Fibroblast of gingiva (primary cell): ENCODE results near the gene UMODL1.
"Not testable (repeated sequence)": the region's sequence is repeated elsewhere in the genome, so short reads cannot be mapped to it uniquely, and the experiment has no call there.

Source experiments
- DNase-seq: peaks from one replicate; pipeline ENCODE4 v3.0.0-alpha.2; 2011; ENCODE audit warnings: low read depth

The UMODL1 gene

DNA sequence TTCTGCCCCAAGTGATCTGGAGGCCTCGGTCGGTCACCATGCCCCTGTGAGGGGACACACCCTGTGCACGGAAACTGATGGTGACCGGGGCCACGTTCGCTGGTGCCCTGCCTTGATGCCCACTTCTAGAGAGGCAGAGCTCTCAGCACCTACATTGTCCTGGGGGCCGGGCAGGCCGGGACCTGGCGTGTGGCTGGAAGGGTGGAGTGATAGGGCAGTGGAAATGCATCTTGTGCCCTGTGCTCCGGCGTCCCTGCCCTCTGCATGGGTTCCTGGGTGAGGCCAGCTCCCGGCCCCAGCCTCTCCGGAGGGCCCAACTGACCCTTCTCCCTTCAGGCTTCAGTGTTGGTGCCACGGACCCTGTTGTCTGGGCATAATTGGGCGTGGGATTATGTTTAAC lies 11.0 kb upstream of the UMODL1 start:
- no peak for DNase-seq

DNA sequence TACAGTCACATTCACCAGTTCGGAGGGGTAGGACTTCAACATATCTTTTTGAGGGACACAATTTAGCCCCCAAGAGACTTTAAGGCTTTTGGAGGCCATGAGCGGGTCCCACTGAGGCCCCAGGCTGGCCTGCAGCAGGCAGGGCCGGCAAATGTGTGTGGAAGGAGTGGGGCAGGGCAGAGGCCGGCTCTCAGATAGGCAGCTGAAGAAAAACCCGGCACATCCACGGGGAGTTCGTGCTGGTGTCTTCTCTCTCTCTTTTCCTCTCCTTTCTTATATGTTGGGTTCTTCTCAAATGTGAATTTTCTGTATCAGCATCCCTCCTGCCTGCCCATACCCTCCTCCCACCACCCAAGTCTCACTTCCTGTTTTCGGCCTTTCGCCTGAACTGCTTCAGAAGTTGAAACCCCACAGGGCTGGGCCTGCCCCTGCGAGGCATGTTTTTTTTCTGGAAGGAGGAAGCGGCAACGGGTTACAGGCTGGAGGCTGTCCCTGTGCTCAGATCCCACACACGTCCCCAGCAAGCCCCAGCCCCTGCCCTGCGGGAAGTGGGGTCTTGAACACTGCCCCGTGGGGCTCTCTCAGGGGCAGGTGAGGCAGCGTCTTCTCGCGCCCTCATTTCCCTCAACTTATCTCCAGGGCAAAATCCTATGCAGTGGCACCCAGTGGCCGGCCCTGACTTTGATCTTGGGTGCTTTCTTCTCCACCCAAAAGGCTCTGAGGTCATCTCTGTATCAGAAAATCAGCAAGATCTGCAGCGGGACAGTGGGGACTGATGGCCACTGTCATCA lies 9.7 kb upstream of the UMODL1 start:
- no peak for DNase-seq

DNA sequence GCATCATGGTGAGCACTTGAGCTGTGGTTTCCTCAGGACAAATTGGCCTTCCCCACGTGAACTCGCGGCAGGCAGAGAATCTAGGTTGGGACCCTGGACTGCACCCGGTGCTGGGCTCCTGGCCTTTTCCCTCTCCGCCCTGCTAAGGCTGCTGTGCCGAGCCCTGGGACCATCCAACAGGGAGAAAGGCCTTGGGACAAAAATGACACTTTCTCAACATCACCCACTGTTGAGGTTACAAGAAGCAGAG lies 9.2 kb upstream of the UMODL1 start:
- DNase-seq = no peak

DNA sequence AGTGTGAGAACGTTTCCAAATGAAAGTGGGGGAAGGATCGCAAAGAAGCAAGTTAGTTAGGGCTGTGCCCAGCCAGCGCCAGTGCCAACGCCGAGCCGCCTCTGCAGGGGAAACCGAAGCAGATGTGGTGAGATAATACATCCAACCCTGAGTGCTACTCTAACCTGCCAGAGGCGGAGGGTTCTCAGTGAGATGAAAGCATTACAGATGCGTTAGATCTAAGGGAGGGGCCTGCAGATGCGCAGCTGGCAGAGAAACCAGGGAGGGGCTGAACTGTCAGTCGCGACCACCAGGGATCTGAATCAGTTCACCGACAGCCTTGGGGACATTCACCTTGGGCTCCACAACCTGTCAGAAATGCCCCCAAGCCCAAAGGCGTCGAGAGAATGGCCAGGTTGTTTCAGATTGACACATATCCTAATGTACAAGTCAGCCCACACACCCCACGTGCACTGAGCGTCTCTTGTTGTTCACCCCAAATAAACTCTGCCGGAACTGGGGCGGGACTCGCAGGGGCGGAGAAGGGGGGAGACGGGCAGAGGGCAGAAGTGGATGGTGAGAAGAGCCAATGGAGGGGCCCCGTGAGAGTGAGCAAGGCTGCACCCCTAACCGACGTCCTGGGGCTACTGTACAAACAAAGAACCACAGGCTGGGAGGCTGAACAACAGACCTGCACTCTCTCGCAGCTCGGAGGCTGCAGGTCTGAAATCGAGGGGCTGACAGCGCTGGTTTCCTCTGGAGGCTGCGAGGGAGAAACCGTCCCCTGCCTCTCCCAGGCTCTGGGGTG lies 8.7 kb upstream of the UMODL1 start:
- DNase-seq = no peak

DNA sequence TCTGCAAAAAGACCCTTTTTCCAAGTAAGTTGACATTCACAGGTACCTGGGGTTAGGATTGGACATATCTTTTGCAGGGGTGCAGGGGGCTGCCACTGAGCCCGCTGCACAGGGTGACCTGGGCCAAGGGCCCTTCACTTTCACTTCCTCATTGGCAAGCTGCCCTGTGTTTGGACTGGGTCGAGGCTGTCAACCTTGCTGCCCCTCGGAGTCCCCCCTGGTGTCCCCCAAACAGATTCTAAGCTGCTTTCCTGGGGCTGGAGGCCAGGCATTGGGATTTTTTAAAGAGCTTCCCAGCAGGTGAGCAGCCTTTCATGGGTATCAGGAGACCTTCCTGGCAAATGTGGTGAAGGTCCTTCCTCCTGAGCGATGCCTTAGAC lies 7.9 kb upstream of the UMODL1 start:
- DNase-seq = no peak

DNA sequence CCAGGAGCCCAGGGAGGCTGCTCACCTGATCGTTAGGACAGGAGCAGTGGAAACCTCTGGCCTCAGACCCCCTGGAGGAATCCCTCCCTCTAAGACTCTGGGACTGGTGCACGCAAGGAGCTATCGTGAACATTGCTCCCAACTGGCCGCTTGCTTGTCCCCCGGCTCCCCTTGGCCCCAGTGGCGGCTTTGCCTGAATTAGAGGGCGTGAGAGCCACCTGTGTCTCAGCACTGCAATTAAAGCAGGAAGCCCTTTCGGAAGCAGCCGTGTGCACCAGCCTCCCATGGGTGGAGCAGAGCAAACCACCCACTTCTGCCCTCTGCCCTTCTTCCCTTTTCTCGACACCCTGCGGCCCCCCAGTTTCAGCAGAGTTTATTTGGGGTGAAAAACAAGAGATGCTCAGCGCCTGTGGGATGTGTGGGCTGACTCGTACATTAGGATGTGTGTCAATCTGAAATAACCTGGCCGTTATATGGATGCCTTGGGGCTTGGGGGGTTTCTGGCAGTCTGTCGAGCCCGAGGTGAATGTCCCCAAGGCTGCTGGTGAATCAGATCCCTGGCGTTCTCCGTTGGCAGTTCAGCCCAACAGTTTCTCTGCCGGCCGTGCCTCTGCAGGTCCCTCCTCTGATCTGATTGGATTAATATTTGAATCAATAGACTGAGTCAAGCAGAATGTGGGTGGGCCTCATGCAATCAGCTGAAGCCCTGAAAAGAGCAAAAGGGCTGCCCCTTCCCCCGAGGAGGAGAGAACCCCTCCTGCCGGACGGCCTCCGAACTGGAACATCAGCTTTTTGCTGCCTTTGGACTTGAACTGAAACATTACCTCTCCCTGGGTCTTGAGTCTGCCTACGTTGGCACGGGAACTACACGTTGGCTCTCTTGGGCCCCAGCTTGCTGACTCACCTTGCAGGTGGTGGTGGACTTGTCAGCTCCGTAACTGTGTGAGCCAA lies 7.3 kb upstream of the UMODL1 start:
- DNase-seq = no peak

DNA sequence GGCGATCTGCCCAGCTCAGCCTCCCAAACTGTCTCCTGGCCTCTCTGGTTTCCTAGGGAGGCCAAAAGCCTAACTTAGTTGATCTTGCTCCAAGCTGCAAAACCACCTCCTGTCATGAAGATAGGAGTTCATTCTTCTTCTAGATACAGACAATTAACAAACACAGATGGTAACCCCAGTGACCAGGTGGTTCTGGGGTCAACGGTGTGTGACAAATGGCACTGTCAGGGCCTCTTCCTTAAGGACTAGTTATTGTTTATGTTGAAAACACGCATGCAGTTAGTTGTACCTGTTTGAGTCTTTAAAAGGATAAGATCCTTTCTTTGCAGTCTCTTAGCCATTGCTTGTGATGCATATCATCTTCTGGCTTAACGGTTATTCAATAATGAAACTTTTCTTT lies 4.6 kb upstream of the UMODL1 start:
- no peak for DNase-seq

DNA sequence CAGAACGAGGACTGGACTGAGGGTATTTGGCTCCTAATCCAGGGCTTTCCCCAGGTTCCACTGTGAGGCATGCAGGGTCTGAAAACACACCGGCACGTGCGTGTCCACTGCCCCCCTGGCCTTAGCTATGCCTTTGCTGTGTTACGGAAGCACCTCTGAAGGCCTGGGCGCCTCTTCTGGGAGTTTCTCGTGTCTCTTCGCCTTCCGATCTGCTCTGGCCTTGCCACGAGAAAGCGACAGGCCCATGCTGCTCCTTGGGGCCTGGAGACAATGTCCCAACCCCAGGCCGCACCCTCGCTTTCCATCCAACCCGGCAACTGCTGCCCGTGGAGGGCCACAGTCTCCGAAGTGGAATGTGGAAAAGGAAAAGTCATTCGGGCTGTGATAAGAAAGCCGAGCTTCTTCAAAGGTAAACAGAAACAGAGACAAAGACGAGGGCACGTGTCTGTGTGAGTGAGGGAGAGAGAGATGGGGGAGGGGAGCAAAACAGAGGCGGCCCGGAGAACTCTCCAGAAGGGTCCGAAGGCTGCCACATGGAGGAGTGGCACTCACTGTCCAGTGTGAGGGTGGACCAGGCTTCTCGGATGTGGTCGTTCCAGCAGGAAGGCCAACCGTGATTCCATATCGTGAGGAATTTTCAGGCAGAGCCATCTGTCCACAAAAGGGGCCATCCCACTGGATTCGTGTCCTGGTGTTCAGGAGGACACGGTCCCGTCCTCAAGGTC lies 3.4 kb upstream of the UMODL1 start:
- no peak for DNase-seq

DNA sequence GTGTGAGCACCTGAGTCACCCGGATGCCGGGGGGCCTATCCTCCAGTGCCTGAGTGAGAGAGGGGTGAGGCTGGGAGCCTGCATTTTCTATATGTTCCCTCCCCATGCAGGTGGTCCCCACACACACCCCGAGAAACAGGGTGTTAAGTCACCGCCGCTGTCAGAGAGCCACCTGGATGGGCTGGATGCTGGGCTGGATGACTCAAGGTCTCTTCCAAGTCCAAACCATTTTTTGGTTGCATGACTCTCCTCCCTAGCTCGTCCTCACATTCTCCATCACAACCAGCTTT lies 2.9 kb upstream of the UMODL1 start:
- DNase-seq = no peak

DNA sequence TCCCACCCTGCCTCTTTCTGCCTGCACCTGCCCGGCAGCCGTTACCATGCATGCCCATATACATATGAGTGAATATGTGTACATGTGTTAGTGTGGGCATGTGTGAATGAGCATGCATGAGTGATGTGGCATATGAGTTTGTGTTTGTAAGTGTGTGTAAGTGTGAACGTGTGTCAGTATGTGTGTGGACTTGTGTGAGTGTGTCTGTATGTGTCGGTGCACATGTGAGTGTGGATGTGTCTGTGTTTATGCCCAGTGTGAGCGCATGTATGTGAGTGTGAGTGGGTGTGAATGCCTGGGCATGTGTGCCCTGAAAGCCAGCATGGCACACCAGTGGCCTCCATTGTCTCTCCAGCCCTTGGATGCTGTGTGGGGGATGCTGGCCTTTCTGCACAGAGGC lies 2.5 kb upstream of the UMODL1 start:
- DNase-seq = no peak

DNA sequence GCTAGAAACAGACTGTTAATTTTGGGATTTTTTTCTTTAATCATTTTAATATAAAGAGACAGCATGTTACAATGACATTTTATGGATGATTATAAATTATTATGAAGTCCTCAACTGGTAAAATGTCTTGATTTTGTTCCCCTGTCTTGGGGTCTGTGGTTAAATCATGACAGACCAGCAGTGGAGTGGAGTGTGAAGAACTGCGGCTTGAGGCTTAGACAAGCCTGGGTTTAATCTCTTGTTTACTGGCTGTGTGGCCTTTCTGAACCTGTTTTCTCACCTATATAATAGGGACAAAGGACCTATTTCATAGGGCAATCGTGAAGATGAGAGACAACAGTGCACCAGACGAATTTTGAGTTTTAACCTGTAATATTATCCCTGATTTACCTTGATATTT lies 1.8 kb upstream of the UMODL1 start:
- no peak for DNase-seq

DNA sequence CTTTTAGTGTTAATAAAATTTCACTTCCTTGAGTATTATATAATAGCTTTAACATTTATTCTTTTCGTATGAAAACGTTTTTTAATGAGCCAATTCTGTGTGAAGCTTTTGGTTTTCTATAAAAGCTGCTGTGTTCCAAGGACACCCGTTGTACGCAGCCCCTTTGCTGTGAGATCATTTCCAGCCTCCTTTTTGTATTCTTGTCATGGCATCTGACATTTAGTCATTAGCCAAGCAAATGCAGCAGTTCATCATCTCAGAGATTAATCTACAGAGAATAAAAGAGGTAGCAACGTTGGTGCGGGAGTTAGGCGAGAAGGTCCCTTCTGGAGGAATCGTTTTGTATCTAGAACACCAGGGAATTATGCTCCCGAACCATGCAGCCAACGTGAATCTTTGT lies 1.3 kb upstream of the UMODL1 start:
- no peak for DNase-seq

DNA sequence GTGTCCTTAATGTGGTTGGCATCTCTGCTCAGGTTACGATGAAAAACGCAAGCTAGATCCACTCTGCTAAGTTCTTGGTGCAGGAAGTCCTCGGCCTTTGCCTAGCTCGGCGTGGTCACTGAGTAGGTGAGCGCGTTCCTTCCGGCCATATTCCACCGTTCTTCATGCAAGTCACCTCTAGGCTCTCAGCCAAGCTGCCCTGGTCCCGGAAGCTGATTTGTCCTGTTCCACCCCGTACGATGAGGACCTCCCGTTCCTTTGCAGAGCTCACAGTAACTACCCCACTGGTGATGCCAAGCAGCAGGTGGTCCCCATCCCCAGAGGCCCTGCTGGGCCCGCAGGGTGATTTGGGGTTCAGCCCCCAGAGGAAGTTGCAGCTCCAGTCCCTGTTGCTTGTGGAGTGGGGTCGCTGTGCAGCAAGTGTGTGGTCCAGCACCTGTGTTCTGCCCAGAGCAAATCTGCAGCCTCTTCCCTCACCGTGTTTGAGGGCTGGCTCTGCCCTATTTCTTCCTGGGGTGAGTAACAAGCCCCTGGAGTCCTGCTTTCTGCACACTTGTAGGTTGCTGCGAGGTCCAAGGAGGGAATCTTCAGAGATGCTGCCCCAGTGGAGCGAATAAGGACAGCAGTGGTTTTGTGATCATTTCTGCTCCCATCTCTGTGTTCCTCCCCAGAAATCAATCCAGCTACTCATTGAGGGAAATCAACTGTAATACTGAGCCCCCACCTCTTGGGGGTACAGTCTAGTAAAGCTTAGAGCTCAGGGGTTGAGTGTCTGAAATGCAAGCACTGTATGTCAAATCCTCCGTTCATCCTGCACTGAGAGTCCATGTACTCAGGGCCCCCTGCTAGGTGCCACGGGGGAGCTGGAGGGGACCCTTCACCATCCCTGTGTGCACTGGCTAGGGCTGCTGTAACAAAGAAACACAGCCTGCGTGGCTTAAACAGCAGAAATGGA lies 2.3 kb downstream of the UMODL1 start:
- DNase-seq = no peak

DNA sequence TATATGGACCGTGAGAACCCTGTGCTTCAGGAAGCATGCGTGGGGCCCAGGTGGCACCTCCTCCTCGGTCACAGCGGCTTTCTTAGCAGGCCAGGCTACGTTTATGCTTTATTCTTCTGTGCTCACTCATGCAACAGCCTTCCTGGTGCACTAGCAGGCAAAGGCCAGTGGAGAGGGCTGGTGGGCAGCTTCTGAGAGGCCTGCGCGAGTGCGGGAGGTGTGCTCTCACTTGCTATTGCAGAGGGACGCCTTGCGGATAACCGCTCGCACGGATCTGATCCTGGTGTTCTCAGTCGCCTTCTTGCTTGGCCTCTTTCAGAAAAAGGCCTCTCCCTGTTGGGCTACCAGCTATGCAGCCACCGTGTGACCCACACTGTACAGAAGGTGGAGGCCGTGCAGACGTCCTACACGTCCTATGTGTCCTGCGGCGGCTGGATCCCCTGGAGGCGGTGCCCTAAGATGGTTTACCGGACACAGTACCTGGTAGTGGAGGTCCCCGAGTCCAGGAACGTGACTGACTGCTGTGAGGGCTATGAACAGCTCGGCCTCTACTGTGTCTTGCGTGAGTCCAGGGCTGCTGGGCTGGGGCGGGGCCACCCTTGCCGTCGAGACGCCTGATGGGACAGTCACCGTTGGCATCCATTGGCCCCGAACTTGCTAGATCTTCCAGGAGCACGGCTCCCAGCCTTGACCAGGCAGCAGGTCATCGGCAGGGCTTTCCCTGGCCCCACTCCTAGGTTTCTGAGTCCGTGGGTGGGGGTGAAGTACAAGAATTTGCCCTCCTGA lies 4.8 kb downstream of the UMODL1 start:
- no peak for DNase-seq

DNA sequence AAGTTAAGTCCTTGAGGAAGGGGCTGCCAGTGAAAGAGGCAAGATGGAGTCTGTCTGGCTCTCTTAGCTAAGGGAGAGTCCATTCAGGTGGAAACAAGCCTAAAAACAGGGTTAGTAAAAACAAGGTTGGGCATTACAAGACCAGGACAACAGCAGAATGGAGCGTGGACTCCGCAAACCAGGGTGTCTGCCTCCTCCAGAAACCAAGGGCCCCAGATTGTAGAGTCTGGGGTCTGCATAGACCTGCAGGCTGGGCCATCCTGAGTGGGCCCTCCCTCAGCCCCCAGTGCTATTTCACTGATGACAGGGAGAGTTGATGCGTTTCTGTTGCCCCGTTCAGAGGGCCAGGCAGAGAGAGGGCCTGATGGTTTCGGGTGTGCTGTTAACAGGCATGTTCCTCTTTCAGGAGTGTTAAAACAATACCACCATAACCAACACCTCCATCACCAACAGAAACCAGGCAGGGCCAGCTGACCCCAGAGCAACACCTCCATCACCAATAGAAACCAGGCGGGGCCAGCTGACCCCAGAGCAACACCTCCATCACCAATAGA lies 6.6 kb downstream of the UMODL1 start:
- DNase-seq = not testable (repeated sequence)

DNA sequence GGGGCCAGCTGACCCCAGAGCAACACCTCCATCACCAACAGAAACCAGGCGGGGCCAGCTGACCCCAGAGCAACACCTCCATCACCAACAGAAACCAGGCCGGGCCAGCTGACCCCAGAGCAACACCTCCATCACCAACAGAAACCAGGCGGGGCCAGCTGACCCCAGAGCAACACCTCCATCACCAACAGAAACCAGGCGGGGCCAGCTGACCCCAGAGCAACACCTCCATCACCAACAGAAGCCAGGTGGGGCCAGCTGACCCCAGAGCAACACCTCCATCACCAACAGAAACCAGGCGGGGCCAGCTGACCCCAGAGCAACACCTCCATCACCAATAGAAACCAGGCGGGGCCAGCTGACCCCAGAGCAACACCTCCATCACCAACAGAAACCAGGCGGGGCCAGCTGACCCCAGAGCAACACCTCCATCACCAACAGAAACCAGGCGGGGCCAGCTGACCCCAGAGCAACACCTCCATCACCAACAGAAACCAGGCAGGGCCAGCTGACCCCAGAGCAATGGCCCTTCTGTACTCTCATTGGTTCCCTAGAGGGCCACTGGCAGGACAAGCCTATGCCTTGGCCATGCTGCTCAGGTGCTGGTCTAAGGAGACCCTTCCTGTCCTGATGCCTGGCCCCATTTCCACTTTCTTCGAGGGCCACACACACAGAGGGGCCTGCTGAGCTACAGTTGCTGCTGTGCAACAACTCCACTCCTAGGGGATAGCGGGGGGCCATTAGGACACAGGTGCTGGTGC lies 7.3 kb downstream of the UMODL1 start:
- DNase-seq = not testable (repeated sequence)

DNA sequence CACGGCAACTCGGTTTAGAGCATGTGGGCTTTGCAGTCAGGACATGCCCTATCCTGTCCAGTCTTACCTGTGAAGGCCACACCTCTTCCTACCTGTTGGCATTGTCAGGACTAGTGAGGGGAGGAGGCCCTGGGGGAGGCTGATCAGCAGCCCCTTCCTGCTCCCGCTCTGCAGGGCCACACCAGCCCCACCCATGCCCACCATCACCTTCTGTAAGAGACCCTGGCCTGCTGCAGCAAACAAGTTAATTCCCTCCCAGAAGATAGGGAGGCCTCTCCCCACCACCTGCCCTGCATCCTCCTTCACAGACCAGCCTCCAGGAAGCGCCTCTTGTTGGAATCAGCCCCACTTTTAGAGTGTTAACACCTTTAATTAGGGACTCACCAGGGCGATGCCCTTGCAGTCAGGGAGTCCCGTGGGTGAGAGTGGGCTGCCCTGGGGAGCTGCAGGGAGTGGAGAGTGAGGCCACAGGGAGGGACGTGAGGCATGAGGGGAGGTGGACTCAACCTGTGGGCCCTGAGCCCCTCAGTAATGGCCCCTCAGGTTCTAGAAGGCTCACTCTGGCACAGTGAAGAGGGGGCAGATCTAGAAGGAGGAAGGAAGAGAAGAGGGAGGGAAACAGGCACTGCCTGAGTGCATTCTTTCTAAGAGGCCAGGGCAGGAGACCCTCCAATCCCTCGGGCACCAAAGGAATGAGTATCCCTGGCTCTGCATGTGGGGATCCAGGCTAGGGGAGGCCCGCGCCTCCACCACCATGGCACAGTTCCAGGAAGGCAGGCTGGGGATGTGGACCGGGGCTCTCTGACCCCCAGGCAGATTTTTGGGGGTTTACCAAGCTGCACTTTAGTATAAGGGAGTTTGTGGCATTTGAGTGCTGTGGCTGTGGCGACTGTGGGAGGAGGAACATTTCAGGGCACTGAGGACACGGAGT lies 8.2 kb downstream of the UMODL1 start:
- DNase-seq = no peak
